ENCODE measurements around the gene RNF38.

- TF ChIP-seq EZH2 (IDR thresholded peaks at IDR 0.05; ENCODE audit: borderline replicate concordance, low read depth, low read length, severe bottlenecking) (no peak), MAX (IDR thresholded peaks at IDR 0.05; ENCODE audit: insufficient read depth, insufficient read length) (no peak), CTCF (IDR thresholded peaks at IDR 0.05; ENCODE audit: extremely low read depth in 1 of 2, insufficient read depth in 1 of 2, low read depth in 1 of 2, low read length in 2 of 2) (no peak), POLR2A (IDR thresholded peaks at IDR 0.05; ENCODE audit: low read depth, low read length) (no peak), JUN (IDR thresholded peaks at IDR 0.05; ENCODE audit: borderline replicate concordance, insufficient read depth, insufficient read length, low read depth) (no peak), GATA2 (IDR thresholded peaks at IDR 0.05; ENCODE audit: insufficient read depth, insufficient read length, low read depth, low read length) (no peak), POLR2AphosphoS5 (IDR thresholded peaks at IDR 0.05; ENCODE audit: insufficient read depth, low read depth, low read length) (no peak), FOS (IDR thresholded peaks at IDR 0.05; ENCODE audit: borderline replicate concordance, insufficient read depth, low read length) (no peak)
Measured at GRCh38 chr9:36423206-36423605, 23.1 kb upstream of the RNF38 start.
